Measurements from ENCODE around the gene SLC25A1.

- TF ChIP-seq, protein P1, sequence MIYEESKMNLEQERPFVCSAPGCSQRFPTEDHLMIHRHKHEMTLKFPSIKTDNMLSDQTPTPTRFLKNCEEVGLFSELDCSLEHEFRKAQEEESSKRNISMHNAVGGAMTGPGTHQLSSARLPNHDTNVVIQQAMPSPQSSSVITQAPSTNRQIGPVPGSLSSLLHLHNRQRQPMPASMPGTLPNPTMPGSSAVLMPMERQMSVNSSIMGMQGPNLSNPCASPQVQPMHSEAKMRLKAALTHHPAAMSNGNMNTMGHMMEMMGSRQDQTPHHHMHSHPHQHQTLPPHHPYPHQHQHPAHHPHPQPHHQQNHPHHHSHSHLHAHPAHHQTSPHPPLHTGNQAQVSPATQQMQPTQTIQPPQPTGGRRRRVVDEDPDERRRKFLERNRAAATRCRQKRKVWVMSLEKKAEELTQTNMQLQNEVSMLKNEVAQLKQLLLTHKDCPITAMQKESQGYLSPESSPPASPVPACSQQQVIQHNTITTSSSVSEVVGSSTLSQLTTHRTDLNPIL (CRISPR knock-in tag; IDR thresholded peaks at IDR 0.05; ENCODE audit: low read depth) = no peak
- TF ChIP-seq CSDC2 (CRISPR knock-in tag; IDR thresholded peaks at IDR 0.05) (no peak), ARNTL (CRISPR knock-in tag; IDR thresholded peaks at IDR 0.05; ENCODE audit: borderline replicate concordance, low read depth) (no peak), TOX (CRISPR knock-in tag; IDR thresholded peaks at IDR 0.05; ENCODE audit: borderline replicate concordance) (no peak), TSHZ2 (CRISPR knock-in tag; IDR thresholded peaks at IDR 0.05) (no peak), ZC3H10 (CRISPR knock-in tag; IDR thresholded peaks at IDR 0.05) (no peak), RARB (CRISPR knock-in tag; IDR thresholded peaks at IDR 0.05) (no peak), ZFP3 (CRISPR knock-in tag; IDR thresholded peaks at IDR 0.05) (no peak), BACH2 (CRISPR knock-in tag; IDR thresholded peaks at IDR 0.05; ENCODE audit: borderline replicate concordance) (no peak), ISL1 (CRISPR knock-in tag; IDR thresholded peaks at IDR 0.05) (no peak), OSR1 (CRISPR knock-in tag; IDR thresholded peaks at IDR 0.05) (no peak), POU6F1 (CRISPR knock-in tag; IDR thresholded peaks at IDR 0.05; ENCODE audit: borderline replicate concordance, low read depth) (no peak), ZNF70 (CRISPR knock-in tag; IDR thresholded peaks at IDR 0.05) (no peak)
- TF ChIP-seq, protein P2, sequence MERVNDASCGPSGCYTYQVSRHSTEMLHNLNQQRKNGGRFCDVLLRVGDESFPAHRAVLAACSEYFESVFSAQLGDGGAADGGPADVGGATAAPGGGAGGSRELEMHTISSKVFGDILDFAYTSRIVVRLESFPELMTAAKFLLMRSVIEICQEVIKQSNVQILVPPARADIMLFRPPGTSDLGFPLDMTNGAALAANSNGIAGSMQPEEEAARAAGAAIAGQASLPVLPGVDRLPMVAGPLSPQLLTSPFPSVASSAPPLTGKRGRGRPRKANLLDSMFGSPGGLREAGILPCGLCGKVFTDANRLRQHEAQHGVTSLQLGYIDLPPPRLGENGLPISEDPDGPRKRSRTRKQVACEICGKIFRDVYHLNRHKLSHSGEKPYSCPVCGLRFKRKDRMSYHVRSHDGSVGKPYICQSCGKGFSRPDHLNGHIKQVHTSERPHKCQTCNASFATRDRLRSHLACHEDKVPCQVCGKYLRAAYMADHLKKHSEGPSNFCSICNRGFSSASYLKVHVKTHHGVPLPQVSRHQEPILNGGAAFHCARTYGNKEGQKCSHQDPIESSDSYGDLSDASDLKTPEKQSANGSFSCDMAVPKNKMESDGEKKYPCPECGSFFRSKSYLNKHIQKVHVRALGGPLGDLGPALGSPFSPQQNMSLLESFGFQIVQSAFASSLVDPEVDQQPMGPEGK (CRISPR knock-in tag; IDR thresholded peaks at IDR 0.05; ENCODE audit: borderline replicate concordance) = no peak
Observed at GRCh38 chr22:19136915-19137314, 41.6 kb downstream of the SLC25A1 start.
